Measurements from ENCODE around the gene SLC38A6.
"Not testable (repeated sequence)": the region's sequence is repeated elsewhere in the genome, so short reads cannot be mapped to it uniquely, and the experiment has no call there.

The SLC38A6 gene

DNA sequence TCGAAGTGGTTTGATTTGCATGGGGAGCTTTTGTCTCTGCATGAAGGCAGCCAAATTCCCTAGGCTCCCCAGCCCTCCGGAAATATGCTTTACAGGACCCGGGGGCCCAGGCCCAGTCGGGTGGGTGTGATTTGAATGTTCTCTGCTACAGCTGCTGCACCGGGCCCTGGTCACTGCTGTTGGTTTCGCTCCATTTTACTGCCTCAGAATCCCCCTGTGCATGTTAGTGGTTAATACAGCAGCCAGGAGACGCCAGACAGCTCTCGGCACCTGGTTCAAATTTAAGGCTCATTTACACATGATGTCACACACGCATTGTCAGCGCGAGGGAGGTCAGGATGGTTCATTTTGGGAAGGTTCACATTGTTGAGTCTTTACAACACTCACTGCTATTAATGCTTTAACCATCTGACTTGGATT is 99.6 kb downstream of the SLC38A6 start:
- no peak for TF ChIP-seq CTCF (IDR thresholded peaks at IDR 0.05; ENCODE audit: borderline replicate concordance, insufficient read depth, low read depth, low read length)
- no peak overlapping the region for H3K4me3 ChIP-seq (ENCODE audit: low read depth, low read length)

- H3K4me3 ChIP-seq (ENCODE audit: low read depth, low read length) = no peak overlapping the region
- no peak for TF ChIP-seq CTCF (IDR thresholded peaks at IDR 0.05; ENCODE audit: borderline replicate concordance, insufficient read depth, low read depth, low read length)
Measured at GRCh38 chr14:61088081-61088480, 107.0 kb downstream of the SLC38A6 start.

DNA sequence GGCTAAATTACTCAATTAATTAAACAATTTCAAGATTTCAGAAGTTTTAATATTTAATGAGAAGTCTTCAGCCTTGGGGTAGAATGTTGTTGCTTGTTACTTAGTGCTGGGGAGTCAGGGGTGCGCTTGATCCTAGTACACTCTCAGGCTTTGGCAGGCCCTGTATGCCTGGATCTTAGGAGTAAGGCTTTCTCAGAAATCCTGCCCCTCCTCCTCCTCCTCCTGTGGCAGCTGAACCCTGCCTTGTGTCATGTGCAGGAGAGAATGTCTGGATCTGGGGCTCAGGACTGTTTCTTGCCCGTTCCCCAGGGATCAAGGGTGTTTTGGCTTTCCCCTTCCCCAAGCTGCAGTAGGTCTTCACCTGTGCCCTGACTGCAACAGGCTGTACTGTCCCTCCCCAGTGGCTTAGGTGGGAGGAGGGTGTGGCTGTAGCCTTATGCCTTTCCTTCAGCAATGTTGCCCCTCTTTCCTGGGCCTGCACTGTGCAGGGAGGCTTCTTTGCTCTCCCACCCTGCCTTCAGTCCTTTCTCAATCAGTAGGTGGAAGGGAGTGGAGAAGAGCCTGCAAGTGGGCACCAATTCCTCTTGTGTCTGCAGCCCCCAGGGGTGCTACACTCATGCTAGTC is 108.2 kb downstream of the SLC38A6 start:
- no peak overlapping the region for H3K4me3 ChIP-seq (ENCODE audit: low read depth, low read length)
- TF ChIP-seq CTCF (IDR thresholded peaks at IDR 0.05; ENCODE audit: borderline replicate concordance, insufficient read depth, low read depth, low read length) = no peak

DNA sequence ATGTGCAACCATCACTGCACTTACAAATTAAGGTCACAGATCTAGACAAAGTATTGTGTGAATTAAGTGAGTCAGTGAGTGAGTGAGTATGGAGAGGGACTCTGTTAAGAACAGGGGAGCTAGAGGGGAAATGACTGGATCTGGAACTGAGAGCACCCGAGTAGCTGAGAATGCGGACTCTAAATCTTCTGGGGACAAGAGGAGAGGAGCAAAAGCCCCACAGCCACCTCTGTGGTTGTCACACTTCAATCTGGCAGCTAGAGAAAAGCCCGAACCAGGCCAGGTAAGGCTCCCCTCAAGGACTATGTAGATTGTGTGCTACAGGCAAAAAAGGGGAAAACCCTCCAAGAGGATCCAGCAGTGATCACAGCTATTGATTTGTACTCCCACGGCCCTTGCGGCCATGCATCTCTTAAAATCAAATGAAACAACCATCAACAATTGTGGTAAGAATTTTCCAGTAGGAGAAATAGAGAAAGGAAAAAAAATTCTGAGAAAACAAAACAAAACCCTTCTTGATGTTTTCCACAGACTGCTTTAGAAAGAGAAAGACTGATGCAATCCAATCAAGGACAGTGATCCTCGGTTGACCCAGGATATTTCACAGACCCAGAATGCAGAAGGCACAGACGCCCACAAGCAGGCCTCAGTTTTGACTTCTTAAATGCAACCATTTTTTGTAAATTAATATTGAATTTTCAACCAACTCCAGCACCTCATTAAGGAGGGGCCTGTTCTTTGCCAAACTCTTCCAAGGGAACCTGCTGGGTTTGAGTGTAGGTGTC is 109.6 kb downstream of the SLC38A6 start:
- H3K4me3 ChIP-seq (ENCODE audit: low read depth, low read length) = no peak overlapping the region
- no peak for TF ChIP-seq CTCF (IDR thresholded peaks at IDR 0.05; ENCODE audit: borderline replicate concordance, insufficient read depth, low read depth, low read length)

- no peak overlapping the region for H3K4me3 ChIP-seq (ENCODE audit: low read depth, low read length)
- TF ChIP-seq CTCF (IDR thresholded peaks at IDR 0.05; ENCODE audit: borderline replicate concordance, insufficient read depth, low read depth, low read length) = no peak
Measured at GRCh38 chr14:61091657-61092273, 110.7 kb downstream of the SLC38A6 start.

DNA sequence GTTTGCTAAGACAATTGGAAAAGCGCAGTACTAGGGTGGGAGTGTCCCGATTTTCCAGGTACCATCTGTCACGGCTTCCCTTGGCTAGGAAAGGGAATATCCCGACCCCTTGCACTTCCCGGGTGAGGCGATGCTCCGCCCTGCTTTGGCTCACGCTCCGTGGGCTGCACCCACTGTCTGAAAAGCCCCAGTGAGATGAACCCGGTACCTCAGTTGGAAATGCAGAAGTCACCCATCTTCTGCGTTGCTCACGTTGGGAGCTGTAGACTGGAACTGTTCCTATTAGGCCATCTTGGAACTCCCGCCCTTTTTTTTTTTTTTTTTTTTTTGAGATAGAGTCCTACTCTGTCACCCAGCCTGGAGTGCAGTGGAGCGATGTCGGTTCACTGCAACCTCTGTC is 117.1 kb downstream of the SLC38A6 start:
- H3K4me3 ChIP-seq (ENCODE audit: low read depth, low read length) = not testable (repeated sequence)

DNA sequence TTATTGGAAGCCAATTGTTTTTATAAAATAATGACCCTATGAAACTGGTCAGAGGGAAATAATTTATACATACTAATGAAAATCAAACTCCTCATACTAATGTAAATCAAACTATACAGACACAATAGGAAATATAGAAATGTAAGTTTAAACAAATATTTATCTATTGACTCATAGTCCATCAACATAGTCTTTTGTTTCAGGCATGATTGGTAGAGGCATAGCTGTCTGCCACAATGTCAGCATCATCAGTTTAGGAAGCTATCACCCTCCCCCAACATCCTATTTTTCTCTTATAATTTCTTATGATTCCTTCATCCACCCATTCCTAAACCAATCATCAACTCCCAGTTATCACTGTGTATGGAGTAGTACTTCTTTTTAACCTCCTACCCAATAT is 117.7 kb downstream of the SLC38A6 start:
- H3K4me3 ChIP-seq (ENCODE audit: low read depth, low read length) = no peak overlapping the region
- TF ChIP-seq CTCF (IDR thresholded peaks at IDR 0.05; ENCODE audit: borderline replicate concordance, insufficient read depth, low read depth, low read length) = no peak
